Lower leg skin (tissue), 4 donors: ENCODE measurements around the gene RANBP3L. TPM values are rescaled to one million over a fixed set of nuclear protein-coding genes. Genes with fewer than 3 reads are reported as not detected.
"Not testable (repeated sequence)": the region's sequence is repeated elsewhere in the genome, so short reads cannot be mapped to it uniquely, and the experiment has no call there.

Experiments used
- DNase-seq, 2 donors: peaks; one replicate each; pipeline ENCODE4 v3.0.0-alpha.2; 2019; ENCODE audit warnings: low spot score in 2 of 2
- H3K4me3 ChIP-seq: fragments of 200-600 bp; sonication (generic); 2 replicates; pipeline ENCODE4 v1.5.1; 2017; ENCODE audit warnings: mild to moderate bottlenecking, low read depth; ENCODE audit not compliant: poor library complexity, severe bottlenecking
- POLR2A ChIP-seq, 2 donors: fragments of 450-650 bp; IDR thresholded peaks; one replicate each; pipeline ENCODE4 v1.6.1; 2016 to 2017; ENCODE audit warnings: antibody characterized with exemption in 2 of 2, mild to moderate bottlenecking in 1 of 2, moderate library complexity in 1 of 2
- WGBS, 2 donors: methylation state at CpG; one replicate each; pipeline ENCODE4 v1.1.5; 2018; 5-methylcytosine and 5-hydroxymethylcytosine counted together
- intact Hi-C: fragments of 100-400 bp; cut with DNase I; formaldehyde crosslinking; loops from one replicate; pipeline ENCODE4 v1.15.0; 2023; ENCODE audit warnings: low total_unique reads
- total RNA-seq, 4 donors: library from RNA; depleted of rRNA; stranded (reverse); fragments of >200 nt; gene quantifications; one replicate each; pipeline ENCODE4 v1.1.0, GENCODE V29; 2016
- TF ChIP-seq, protein P1 (sequence below), 3 donors: fragments of 450-650 bp; IDR thresholded peaks; one replicate each; pipeline ENCODE4 v1.5.1; 2016; ENCODE audit warnings: antibody characterized with exemption in 3 of 3, mild to moderate bottlenecking in 3 of 3, moderate library complexity in 2 of 3

RANBP3L gene, protein sequence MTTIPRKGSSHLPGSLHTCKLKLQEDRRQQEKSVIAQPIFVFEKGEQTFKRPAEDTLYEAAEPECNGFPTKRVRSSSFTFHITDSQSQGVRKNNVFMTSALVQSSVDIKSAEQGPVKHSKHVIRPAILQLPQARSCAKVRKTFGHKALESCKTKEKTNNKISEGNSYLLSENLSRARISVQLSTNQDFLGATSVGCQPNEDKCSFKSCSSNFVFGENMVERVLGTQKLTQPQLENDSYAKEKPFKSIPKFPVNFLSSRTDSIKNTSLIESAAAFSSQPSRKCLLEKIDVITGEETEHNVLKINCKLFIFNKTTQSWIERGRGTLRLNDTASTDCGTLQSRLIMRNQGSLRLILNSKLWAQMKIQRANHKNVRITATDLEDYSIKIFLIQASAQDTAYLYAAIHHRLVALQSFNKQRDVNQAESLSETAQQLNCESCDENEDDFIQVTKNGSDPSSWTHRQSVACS
- 1 to 10 TPM in 3 of 4 donors, under 1 TPM in 1; 0.25 to 2.0 (median 1.5) TPM for total RNA-seq

DNA sequence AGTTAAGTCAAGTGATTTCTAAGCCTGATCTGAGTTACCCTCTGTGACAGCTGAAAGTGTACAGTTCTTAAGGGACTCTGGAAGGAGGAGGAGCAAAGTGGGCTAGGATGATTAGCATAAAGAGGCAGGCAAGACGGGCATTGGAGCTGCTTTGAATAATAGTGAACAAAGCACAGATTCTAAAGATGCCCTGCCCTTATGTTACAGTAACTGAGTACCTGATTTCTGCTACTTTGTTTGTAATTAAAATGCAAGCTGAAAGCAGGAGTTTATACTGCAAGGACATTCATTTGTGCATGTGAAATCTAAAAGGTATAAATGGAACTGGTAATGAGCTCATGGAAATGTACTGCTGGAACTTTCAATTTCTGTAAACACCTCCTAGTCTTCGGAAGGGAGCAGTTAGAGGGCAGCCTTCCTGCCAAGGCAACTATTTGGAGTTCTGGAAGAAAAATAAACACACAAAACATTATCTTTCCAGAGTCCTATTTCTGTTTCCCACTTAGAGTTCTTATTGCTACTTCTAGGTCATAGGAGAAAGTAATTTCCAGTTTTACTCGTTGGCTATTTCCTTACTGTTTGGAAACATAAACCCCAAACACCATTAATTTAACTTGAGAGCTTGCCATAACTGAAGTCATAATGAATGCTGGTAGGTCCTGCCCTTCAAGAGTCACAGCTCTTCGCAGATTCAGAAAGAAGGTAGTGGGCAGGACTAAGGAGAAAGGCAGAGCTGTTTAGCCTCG, at the start of gene RANBP3L:
TSS of gene RANBP3L (minus strand) at position 45 of the 746 bp plus-strand sequence. CDS start 486 bp downstream, outside the sequence.
- TF ChIP-seq, protein P1, sequence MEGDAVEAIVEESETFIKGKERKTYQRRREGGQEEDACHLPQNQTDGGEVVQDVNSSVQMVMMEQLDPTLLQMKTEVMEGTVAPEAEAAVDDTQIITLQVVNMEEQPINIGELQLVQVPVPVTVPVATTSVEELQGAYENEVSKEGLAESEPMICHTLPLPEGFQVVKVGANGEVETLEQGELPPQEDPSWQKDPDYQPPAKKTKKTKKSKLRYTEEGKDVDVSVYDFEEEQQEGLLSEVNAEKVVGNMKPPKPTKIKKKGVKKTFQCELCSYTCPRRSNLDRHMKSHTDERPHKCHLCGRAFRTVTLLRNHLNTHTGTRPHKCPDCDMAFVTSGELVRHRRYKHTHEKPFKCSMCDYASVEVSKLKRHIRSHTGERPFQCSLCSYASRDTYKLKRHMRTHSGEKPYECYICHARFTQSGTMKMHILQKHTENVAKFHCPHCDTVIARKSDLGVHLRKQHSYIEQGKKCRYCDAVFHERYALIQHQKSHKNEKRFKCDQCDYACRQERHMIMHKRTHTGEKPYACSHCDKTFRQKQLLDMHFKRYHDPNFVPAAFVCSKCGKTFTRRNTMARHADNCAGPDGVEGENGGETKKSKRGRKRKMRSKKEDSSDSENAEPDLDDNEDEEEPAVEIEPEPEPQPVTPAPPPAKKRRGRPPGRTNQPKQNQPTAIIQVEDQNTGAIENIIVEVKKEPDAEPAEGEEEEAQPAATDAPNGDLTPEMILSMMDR (IDR thresholded peaks at IDR 0.05), result no peak
- TF ChIP-seq POLR2A (IDR thresholded peaks at IDR 0.05), result no peak
- intact Hi-C loops, result no loop called here
- WGBS, 2 donors, result 9 to 10% methylated on average over 5 of the region's 5 CpGs
- no peak within 1 kb of the TSS for H3K4me3 ChIP-seq
- DNase-seq, result no peak

DNA sequence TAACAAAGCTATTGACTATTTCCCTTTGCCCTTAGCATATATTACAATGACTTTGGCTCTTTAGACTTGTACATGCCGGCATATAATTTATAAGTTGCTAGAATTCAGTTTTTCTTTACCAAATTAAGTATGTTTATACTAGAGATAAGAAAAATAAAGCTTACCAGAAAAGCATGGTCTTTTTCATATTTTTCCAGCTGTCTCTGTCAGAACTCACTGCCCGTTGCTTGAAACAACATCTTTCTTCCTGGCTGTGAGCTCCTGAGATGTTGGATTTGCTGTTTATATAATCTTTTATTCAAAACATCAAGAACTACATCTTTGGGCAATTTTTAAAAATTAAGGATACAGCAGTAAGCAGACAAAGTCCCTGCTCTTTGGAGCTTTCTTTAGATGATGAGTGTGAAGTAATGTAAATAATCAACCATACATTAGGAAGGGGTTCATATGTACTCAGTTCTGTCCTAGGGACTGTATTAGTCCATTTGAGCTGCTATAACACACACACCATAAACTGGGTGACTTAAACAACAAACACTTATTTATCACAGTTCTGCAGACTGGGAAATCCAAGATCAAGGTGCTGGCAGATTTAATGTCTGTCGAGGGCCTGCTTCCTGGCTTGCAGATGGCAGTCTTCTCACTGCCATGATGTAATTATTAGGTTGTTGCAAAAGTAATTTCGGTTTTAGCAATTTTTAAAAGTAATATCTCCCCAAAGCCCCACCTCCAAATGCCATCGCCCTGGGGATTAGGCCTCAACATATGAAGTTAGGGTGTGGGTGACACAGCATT, 45.4 kb upstream of the RANBP3L start:
- TF ChIP-seq, protein P1 (IDR thresholded peaks at IDR 0.05), result no peak
- no peak for TF ChIP-seq POLR2A (IDR thresholded peaks at IDR 0.05)
- intact Hi-C loops, result no loop called here
- H3K4me3 ChIP-seq, result no peak overlapping the region
- DNase-seq, result no peak
- WGBS, 2 donors, result 73 to 79% methylated on average over 5 of the region's 5 CpGs

DNA sequence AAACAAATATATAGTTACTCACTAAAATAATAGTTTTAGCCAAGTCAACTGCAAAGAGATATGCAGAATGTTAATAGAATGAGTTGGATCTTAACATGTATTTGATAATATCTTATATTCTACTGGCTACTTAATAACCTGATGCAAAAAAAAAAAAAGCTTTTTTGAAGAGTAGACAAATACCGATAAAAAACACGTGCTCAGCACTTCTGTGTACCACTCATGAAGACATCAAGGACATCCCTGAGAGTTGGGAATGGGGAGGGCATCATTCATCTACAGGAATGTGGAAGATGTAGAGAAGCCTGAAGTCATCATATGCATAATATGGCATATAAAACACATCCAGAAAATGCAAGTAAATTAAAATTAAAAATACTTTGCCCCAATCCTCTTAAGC, 43.2 kb upstream of the RANBP3L start:
- WGBS, 2 donors, result 75 to 82% methylated on average over 2 of the region's 2 CpGs

DNA sequence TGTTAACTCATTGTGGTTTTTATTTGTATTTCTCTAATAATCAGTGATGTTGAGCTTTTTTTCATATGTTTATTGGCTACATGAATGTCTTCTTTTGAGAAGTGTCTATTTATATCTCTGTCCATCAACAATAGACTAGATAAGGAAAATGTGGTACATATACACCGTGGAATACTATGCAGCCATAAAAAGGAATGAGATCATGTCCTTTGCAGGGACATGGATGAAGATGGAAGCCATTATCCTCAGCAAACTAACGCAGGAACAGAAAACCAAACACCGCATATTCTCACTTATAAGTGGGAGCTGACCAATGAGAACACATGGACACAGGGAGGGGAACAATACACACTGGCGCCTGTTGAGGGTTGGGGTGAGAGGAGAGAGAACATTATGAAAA, 40.0 kb upstream of the RANBP3L start:
- intact Hi-C loops, DNase-seq, H3K4me3 ChIP-seq: not testable (repeated sequence)
- 91 to 94% methylated on average over 4 of the region's 4 CpGs for WGBS, 2 donors

More for the DNA sequence above, 43.2 kb upstream of the RANBP3L start:
- no peak overlapping the region for H3K4me3 ChIP-seq
- no peak for DNase-seq
- intact Hi-C loops, result no loop called here
- TF ChIP-seq, protein P1 (IDR thresholded peaks at IDR 0.05), result no peak
- TF ChIP-seq POLR2A (IDR thresholded peaks at IDR 0.05), result no peak

DNA sequence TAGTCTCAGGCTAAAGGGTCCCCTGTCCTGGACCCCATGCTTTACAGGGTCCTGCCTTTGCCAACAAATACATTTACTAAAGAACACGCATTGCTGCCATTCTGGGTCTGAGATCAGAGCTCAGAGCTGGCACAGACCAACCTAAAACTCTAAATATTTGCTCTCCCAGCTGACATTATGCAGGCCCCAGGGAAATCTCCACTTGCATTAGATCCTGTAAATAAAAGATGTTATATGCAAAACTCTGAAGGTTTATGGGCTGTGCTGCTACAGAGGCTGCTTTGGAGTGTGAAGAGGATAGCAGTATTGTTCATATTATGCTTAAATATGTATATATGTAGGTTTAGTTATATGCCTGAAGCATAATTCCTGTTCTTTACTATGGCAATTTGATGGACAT, 35.9 kb upstream of the RANBP3L start:
- 88 to 89% methylated on average over 1 of the region's 1 CpG for WGBS, 2 donors
- no peak for DNase-seq
- TF ChIP-seq, protein P1 (IDR thresholded peaks at IDR 0.05), result no peak
- TF ChIP-seq POLR2A (IDR thresholded peaks at IDR 0.05), result no peak
- no peak overlapping the region for H3K4me3 ChIP-seq
- intact Hi-C loops, result no loop called here
